Calu3 (cell line): ENCODE results near the gene TAGAP. TPM values are rescaled to one million over a fixed set of nuclear protein-coding genes. Genes with fewer than 3 reads are reported as not detected.

Experiments
- BruUV-seq: library from RNA; stranded (reverse); fragments of 400-500 nt; replicated peaks from 2 replicates; lab custom pipeline; 2021; lab: Mats Ljungman, UMichigan
- CTCF ChIA-PET: fragments of 300-600 bp; sonication (Branson Sonifier 250); formaldehyde crosslinking; loops from one replicate; lab custom pipeline; 2022; ENCODE audit warnings: antibody characterized with exemption; lab: Charles Lee
- DNase-seq: peaks from one replicate; pipeline ENCODE4 v3.0.0; 2022
- H3K27ac Mint-ChIP-seq: one replicate; pipeline ENCODE4 v1.8.0; 2022; ENCODE audit warnings: mixed read lengths; ENCODE audit not compliant: unreplicated experiment
- H3K27me3 Mint-ChIP-seq: one replicate; pipeline ENCODE4 v1.8.0; 2022; ENCODE audit warnings: mixed read lengths; ENCODE audit not compliant: unreplicated experiment
- H3K36me3 Mint-ChIP-seq: one replicate; pipeline ENCODE4 v1.8.0; 2022; ENCODE audit warnings: mild to moderate bottlenecking, moderate library complexity, mixed read lengths; ENCODE audit not compliant: insufficient read depth, unreplicated experiment
- H3K4me1 Mint-ChIP-seq: one replicate; pipeline ENCODE4 v1.8.0; 2022; ENCODE audit warnings: mild to moderate bottlenecking, low read depth, mixed read lengths; ENCODE audit not compliant: unreplicated experiment
- H3K4me3 Mint-ChIP-seq: one replicate; pipeline ENCODE4 v1.8.0; 2022; ENCODE audit warnings: mild to moderate bottlenecking, low read depth, moderate library complexity, mixed read lengths; ENCODE audit not compliant: unreplicated experiment
- H3K9me3 Mint-ChIP-seq: one replicate; pipeline ENCODE4 v1.8.0; 2022; ENCODE audit warnings: low read depth, mixed read lengths; ENCODE audit not compliant: unreplicated experiment
- intact Hi-C: fragments of 100-400 bp; cut with micrococcal nuclease; formaldehyde crosslinking; loops from one replicate; pipeline ENCODE4 v1.10.0; 2022; ENCODE audit not compliant: unreplicated experiment
- total RNA-seq: library from RNA; stranded (reverse); gene quantifications from 2 replicates; pipeline ENCODE4 v1.2.3, GENCODE V29; 2022
- TF ChIP-seq, protein P1 (sequence below): fragments of 200-600 bp; IDR thresholded peaks from one replicate; pipeline ENCODE4 v1.8.0; 2022; ENCODE audit warnings: antibody characterized with exemption; ENCODE audit not compliant: unreplicated experiment

TAGAP gene
- total RNA-seq, 1 experiment from 2014 or later, result 0.17 TPM

DNA sequence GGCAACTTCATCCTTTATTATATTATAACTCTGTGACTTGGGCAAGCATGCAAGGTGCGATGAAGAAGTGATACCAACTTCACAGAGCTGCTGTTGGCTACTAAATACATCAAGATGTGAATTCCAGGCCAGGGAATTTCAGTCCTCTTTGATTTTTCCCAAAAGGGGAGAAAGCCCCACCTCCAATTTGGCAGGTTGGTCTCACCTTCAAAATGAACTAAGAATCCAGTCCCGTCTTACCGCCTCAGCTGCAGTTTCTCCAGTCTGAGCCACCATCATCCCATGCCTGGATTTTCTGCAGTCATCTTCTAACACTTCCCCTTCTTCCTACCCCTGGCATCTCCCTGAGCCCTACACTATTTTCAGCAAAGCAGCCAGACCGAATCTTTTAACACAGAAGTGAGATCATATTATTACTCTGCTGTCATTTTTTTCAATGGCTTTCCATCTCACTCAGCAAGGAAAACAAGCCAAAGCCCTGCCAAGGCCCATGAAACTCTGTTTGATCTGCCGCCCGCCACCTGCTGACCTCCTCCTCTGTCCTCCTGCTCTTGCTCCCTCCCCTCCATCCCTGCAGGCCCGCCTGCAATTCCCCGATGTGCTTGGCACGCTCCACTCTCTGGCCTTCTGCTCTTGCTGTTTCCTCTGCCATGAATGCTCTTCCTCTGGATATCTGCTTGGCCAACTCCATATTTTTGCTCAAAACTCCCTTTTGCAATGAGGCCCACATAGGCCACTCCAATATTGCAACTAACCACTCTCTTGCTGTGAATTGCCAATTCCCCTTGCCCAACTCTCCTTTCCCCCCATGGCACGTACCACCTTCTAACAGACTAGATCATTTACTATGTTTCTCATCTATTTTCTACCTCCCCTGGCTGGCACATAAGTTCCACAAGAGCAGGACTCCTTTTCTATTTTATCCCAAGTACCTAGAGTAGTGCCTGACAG, 46.0 kb upstream of the TAGAP start:
- no TSS peak for BruUV-seq
- Mint-ChIP-seq H3K4me1 (no peaks in the 10 kb centered on the region), H3K36me3 (no peaks in the 10 kb centered on the region)

DNA sequence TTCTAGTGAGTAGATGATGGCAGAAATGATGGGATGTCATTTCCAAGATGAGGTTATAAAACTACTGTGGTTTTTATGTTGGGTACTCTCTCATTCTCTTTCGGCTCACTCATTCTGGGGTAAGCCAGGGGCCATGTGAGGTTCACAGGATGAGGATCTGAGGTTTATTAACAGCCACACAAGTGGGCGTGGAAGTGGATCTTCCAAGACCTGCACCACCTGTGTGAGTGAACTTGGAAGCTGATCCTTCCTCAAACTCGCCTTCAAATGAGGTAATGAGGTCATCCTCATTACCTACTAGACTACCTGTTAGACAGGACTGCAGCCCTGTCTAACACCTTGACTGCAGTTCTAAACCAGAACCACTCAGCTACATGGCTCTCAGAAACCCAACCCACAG, 45.1 kb upstream of the TAGAP start:
- Mint-ChIP-seq H3K4me1 (no peaks in the 10 kb centered on the region), H3K27ac (no peak overlapping the region), H3K9me3 (no peaks in the 10 kb centered on the region), H3K4me3 (no peak overlapping the region), H3K27me3 (peaks cover 30% of the 10 kb centered on the region), H3K36me3 (no peaks in the 10 kb centered on the region)
- CTCF ChIA-PET, result no interaction called here
- intact Hi-C loops, result no loop called here
- TF ChIP-seq, protein P1, sequence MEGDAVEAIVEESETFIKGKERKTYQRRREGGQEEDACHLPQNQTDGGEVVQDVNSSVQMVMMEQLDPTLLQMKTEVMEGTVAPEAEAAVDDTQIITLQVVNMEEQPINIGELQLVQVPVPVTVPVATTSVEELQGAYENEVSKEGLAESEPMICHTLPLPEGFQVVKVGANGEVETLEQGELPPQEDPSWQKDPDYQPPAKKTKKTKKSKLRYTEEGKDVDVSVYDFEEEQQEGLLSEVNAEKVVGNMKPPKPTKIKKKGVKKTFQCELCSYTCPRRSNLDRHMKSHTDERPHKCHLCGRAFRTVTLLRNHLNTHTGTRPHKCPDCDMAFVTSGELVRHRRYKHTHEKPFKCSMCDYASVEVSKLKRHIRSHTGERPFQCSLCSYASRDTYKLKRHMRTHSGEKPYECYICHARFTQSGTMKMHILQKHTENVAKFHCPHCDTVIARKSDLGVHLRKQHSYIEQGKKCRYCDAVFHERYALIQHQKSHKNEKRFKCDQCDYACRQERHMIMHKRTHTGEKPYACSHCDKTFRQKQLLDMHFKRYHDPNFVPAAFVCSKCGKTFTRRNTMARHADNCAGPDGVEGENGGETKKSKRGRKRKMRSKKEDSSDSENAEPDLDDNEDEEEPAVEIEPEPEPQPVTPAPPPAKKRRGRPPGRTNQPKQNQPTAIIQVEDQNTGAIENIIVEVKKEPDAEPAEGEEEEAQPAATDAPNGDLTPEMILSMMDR, result no peak
- no TSS peak for BruUV-seq
- no peak for DNase-seq

More for the DNA sequence above, 46.0 kb upstream of the TAGAP start:
- intact Hi-C loops, result no loop called here
- H3K9me3 Mint-ChIP-seq, result no peaks in the 10 kb centered on the region
- no peak overlapping the region for H3K4me3 Mint-ChIP-seq
- peaks cover 30% of the 10 kb centered on the region for H3K27me3 Mint-ChIP-seq
- CTCF ChIA-PET, result no interaction called here
- no peak overlapping the region for H3K27ac Mint-ChIP-seq
- DNase-seq, result no peak
- TF ChIP-seq, protein P1, result no peak

DNA sequence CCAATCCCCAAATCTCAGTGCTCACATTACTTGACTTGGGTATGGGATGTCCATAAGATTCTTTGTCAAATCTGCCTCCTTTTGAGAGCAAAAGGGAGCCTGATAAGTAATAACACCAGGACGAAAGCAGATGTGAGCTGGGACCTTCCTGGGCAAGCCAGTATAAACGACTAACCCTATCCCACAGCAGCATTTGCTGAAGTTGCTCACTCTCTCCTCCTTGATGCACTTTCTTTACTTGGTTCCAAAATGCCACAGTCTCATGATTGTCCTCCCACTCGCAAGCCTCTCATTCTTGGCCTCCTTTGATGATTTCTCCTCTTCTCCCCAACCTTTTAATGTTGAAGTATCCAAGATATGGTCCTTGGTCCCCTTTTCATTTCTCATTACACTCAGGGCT, 44.7 kb upstream of the TAGAP start:
- TF ChIP-seq, protein P1, result no peak
- Mint-ChIP-seq H3K4me1 (no peaks in the 10 kb centered on the region), H3K27ac (no peak overlapping the region), H3K27me3 (peaks cover 30% of the 10 kb centered on the region), H3K36me3 (no peaks in the 10 kb centered on the region), H3K4me3 (no peak overlapping the region), H3K9me3 (no peaks in the 10 kb centered on the region)
- intact Hi-C loops, result no loop called here
- CTCF ChIA-PET, result no interaction called here
- no peak for DNase-seq
- no TSS peak for BruUV-seq

DNA sequence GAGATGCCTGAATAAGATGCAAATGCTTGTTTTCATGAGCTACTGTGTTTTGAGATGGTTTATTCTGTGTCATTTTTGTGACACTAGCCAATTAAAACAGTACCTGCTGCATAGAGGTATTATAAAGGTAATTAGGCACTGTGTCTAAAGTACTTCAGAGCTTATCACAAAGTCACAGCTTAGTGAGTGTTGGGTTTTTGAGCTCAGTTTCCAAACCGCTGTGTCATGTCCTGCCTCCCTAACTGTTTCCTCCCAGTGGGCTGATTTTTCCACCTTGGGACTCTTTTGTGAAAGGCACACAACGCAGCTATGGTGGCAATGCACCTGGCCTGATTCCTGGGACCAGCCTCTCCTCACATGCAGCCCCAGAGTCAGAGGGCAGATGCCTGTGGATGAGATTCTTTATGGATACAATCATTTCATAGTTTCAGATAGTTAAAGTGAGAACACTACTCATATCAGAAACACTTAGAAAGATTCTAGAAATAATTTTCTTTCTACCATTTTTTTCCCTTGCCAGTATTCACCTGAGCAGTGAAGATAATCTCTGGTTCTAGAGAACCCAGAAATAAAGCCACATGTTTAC, 41.3 kb upstream of the TAGAP start:
- no peaks in the 10 kb centered on the region for H3K4me1 Mint-ChIP-seq
- intact Hi-C loops, result no loop called here
- H3K27ac Mint-ChIP-seq, result no peak overlapping the region
- DNase-seq, result no peak
- TF ChIP-seq, protein P1, result no peak
- H3K36me3 Mint-ChIP-seq, result no peaks in the 10 kb centered on the region
- H3K27me3 Mint-ChIP-seq, result peaks cover 33% of the 10 kb centered on the region
- no peaks in the 10 kb centered on the region for H3K9me3 Mint-ChIP-seq
- no TSS peak for BruUV-seq
- CTCF ChIA-PET, result no interaction called here
- no peak overlapping the region for H3K4me3 Mint-ChIP-seq
